NCI-H446 treated with DMSO at 0.1 percent for 48 hours (cell line): ENCODE data around the gene FAM237B.

Experiments
- DNase-seq: peaks from one replicate; lab custom pipeline; 2025; lab: John Stamatoyannopoulos, UW

Gene FAM237B

DNA sequence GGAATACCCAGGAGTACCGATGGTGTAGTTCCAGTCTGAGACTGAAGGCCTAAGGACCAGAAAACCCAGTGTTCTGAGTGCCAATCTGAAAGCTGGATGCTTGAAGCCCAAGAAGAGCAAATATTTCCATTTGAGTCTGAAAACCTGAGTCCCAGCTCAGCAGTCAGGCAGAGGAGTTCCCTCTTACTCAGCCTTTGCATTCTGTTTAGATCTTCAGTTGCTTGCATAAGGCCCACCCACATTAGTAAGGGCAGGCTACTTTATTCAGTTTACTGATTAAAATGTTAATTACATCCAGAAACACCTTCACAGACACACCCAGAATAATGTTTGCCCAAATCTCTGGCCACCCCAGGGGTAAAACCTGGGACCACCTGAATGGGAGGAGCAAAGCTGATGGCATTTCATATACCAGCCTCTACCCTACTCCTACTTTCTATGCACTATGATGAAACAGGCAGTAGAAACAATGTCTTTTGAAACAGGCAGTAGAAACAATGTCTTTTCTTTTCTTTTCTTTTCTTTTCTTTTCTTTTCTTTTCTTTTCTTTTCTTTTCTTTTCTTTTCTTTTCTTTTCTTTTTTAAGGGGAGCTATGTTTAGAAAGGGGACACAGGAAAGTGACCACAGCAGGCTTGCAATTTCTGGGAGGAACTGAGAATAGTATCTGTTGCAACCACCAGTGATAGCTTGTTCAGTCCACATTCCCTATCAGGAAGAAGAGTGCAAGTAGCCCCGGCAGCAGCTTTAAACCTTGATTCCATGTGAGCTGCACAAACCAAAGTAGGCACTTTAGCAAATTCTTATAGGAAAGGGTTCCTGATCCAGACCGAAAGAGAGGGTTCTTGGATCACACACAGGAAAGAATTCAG, 30.6 kb downstream of the FAM237B start:
- no peak for DNase-seq

GRCh38 chr7:90288154-90288553, 33.0 kb downstream of the FAM237B start:
- DNase-seq = no peak

DNA sequence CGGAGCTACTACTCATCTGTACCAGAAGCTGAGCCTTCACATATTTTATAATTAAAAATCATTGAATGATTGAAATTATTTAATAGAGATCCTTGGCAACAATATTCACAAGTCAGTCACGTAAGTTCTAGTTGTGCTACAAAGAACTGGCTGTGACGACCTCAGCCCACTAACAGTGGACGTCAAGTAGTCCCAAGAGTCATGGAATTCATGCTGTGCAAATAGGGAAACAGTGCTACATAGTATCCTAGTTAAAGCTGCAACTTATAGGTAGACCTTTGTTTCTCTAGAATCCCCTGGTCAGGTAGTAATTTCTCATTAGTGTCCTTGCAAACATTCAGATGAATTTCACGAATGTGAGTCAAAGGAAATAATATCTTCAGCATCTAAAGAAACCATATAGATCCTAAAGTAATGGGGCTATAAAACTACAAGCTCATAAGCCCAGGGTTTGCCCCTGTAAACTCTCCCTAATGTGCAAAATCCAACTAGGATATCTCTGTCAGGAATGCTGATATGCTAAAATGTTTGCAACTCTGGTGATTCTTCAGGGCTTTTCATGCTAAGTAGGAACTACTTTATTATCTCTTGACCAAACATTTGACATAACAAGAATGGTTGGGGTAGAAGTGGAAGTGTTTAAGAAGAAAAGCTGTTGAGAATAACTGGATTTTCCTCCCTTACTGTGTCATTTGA, 44.9 kb downstream of the FAM237B start:
- DNase-seq = no peak

DNA sequence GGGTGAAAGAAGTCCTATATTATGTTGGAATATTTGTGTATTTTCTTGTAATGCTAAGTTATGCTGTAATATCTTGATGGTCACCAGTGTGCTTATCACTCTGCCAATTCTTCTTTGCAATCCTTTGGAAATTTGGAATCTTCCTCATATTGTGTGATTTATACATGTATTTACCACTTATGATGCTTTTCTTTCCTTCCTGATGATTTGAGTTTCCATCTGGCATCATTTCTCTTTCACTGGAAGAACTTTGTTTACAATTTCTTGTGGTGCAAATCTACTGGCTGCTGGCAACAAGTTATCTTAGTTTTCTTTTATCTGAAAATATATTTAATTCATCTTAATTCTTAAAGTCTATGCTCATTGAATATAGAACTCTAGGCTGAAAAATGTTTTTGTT, 46.9 kb downstream of the FAM237B start:
- DNase-seq = no peak

GRCh38 chr7:90272242-90272641, 48.9 kb downstream of the FAM237B start:
- no peak for DNase-seq

- DNase-seq = no peak
Observed at GRCh38 chr7:90271753-90272152, 49.4 kb downstream of the FAM237B start.

- DNase-seq = no peak
Observed at GRCh38 chr7:90270431-90271178, 50.5 kb downstream of the FAM237B start.

DNA sequence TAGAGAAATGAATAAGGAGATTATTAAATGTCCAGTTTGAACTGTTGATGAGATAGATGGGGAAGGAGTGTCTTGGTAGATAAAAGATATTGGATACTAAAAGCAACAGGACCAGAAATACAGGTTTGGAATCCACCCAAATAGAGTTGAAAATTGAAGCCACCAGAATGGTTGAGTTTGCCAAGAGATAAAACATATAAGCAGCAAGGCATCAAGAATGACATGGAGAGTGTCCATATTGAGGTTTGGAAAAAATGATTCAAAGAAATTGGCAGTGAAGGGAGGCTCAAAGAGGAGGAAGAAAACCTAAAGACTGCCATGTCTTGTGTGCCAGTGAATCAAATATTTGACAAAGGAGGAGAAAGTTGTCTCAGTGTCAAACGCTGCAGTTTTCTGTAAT, 51.9 kb downstream of the FAM237B start:
- no peak for DNase-seq

DNA sequence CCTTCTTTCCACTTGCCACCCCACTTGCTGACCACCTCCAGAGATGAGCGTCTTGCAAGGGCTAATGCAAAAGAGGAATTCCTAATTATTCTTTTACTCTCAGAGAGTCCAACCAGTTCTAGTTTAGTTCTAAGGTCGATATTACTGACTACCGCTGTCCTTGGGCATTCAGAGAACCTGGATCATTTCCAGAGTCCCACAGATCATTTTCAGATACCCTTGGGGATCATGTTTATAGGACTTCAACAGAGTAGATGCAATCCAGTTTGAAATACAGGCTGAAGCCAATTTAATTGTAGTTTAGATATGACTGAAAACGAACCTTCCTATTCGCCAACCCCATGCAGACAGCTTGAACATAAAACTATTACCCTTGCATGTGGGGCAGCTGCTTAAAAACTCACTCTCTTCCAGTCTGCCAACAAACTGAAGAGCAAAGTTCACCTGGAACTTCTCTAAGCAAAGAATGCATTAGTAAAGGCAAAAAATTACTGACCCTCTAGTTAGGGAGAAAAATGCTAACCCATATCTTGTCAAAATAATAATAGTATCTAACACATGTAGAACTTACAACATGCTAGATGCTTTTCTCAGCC, 53.7 kb downstream of the FAM237B start:
- DNase-seq = no peak

DNA sequence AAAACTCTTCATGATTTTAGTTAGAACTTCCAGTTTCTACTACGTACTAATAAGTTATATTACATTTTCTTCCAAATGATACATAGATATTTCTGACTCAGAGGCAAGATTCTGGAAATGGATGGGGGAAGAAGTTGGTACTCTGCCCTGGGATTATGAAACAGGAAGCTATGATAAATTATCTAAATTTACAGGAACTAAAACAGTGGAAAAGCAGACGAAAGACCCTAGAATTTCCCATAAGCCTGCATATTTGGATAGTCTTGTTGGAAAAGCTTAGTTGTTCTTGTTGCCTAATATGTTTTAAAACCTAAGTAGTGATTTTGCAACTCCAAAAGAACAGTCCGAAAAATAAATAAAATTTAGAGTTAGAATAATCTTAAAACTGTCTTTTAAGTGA, 54.3 kb downstream of the FAM237B start:
- DNase-seq = no peak
